ENCODE results near the gene PTCRA.

Gene PTCRA

GRCh38 chr6:42971746-42972327, 56.0 kb downstream of the PTCRA start:
- DNase-seq (ENCODE audit: low read depth) = no peak

DNA sequence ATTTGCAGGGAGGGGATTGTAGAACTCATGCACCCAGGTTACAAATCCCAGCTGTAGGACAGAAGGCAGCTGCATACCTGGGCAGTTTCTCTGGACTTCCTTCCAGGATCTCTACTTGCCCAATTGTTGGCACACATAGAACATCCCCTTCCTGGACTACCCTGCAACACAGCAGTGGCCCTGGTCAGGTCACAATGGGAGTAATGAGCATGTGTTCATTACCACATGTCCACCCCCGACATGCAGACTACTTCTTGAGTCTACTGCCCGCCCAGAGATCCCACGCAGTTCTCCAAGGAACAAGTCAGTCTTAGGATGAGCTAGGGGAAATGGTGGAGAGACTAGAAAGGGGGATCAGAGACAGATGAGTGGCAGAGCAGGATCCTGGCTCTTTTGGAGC, 58.1 kb downstream of the PTCRA start:
- no peak for DNase-seq (ENCODE audit: low read depth)

- DNase-seq (ENCODE audit: low read depth) = no peak
Observed at GRCh38 chr6:42974919-42975505, 59.2 kb downstream of the PTCRA start.

Measured in fibroblast of gingiva (primary cell).